Ishikawa (cell line): Measurements from ENCODE around the gene TRIM33.

ENCODE experiments used
- CEBPB ChIP-seq: IDR thresholded peaks from 2 replicates; pipeline ENCODE4 v1.6.1; 2012
- CREB1 ChIP-seq: IDR thresholded peaks from 2 replicates; pipeline ENCODE4 v1.6.1; 2012; ENCODE audit warnings: low read depth
- EGR1 ChIP-seq: IDR thresholded peaks from 2 replicates; pipeline ENCODE4 v1.6.1; 2012
- EP300 ChIP-seq: IDR thresholded peaks from 2 replicates; pipeline ENCODE4 v1.6.1; 2012; ENCODE audit warnings: borderline replicate concordance
- FOXM1 ChIP-seq: IDR thresholded peaks from 2 replicates; pipeline ENCODE4 v1.6.1; 2012; ENCODE audit warnings: low read depth, borderline replicate concordance
- MAX ChIP-seq: IDR thresholded peaks from 2 replicates; pipeline ENCODE4 v1.6.1; 2012
- NFIC ChIP-seq: IDR thresholded peaks from 2 replicates; pipeline ENCODE4 v1.6.1; 2012
- RAD21 ChIP-seq: IDR thresholded peaks from 2 replicates; pipeline ENCODE4 v1.6.1; 2012; ENCODE audit warnings: low read depth
- REST ChIP-seq: IDR thresholded peaks from 2 replicates; pipeline ENCODE4 v1.6.1; 2012; ENCODE audit warnings: low read depth, mild to moderate bottlenecking
- TAF1 ChIP-seq: IDR thresholded peaks from 2 replicates; pipeline ENCODE4 v1.6.1; 2012; ENCODE audit warnings: low read depth, mild to moderate bottlenecking
- TCF12 ChIP-seq: IDR thresholded peaks from 2 replicates; pipeline ENCODE4 v1.6.1; 2012; ENCODE audit warnings: low read depth
- TEAD4 ChIP-seq: IDR thresholded peaks from 2 replicates; pipeline ENCODE4 v1.6.1; 2012
- YY1 ChIP-seq: IDR thresholded peaks from 2 replicates; pipeline ENCODE4 v1.6.1; 2012; ENCODE audit warnings: low read depth
- ZBTB7A ChIP-seq: IDR thresholded peaks from 2 replicates; pipeline ENCODE4 v1.6.1; 2012; ENCODE audit warnings: low read depth
- TF ChIP-seq, protein P1 (sequence below): IDR thresholded peaks from 2 replicates; pipeline ENCODE4 v1.6.1; 2012

TRIM33 gene

DNA sequence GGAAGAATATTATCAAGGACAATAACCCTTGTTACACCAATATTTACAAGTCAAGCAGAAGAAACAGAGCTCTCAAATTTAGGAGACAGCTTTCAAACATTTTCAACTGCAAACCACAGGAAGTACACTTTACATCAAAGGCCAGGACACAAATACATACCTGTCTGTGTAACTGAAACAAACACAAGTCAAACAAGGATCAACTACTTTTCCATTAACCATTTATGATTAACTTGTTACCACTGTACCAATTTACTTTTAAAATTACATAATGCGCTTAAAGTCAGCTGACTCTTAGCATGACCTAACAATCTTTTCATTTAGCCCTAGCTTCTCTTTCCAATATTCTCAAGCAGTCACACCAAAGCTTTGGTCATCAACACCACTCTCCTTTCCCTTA lies 43.5 kb downstream of the TRIM33 start:
- TF ChIP-seq CREB1 (no peak), ZBTB7A (no peak), RAD21 (no peak), EGR1 (no peak), TEAD4 (no peak), NFIC (no peak), YY1 (no peak)
- TF ChIP-seq, protein P1, sequence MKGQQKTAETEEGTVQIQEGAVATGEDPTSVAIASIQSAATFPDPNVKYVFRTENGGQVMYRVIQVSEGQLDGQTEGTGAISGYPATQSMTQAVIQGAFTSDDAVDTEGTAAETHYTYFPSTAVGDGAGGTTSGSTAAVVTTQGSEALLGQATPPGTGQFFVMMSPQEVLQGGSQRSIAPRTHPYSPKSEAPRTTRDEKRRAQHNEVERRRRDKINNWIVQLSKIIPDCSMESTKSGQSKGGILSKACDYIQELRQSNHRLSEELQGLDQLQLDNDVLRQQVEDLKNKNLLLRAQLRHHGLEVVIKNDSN = no peak

- TF ChIP-seq ZBTB7A (no peak), NFIC (no peak), FOXM1 (no peak), TAF1 (no peak), CREB1 (no peak), TCF12 (no peak), YY1 (no peak), TEAD4 (no peak), EP300 (no peak), MAX (no peak), RAD21 (no peak), CEBPB (no peak), REST (no peak)
- TF ChIP-seq, protein P1 = no peak
Observed at GRCh38 chr1:114466334-114467014, 44.5 kb downstream of the TRIM33 start.

- TF ChIP-seq TCF12 (no peak), YY1 (no peak), TAF1 (no peak), REST (no peak), CREB1 (no peak), EP300 (no peak), TEAD4 (no peak), RAD21 (no peak), CEBPB (no peak), FOXM1 (no peak), MAX (no peak), ZBTB7A (no peak), EGR1 (no peak), NFIC (no peak)
- TF ChIP-seq, protein P1 = no peak
Observed at GRCh38 chr1:114462963-114463362, 48.0 kb downstream of the TRIM33 start.

DNA sequence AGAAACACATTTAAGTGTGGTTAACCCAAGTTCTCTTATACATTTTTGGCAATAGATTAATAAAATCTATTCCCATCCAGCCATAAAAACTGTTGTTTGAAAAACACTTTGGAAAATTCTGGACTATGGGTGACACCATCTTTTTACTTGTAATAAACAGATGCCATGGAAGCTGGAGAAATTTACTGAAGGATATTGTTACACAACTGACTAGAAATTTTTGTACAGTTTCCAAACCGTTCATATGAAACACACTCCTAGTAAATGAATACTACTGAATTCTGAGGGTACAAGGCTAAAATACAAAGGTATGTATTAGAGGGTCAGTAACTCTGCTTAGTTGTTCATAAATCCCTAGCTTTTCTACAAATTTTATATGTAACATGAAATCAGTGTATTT lies 48.7 kb downstream of the TRIM33 start:
- TF ChIP-seq TEAD4 (no peak), MAX (no peak), RAD21 (no peak), EP300 (no peak), CREB1 (no peak), CEBPB (no peak), TCF12 (no peak), FOXM1 (no peak), REST (no peak), NFIC (no peak), EGR1 (no peak), TAF1 (no peak), YY1 (no peak), ZBTB7A (no peak)
- TF ChIP-seq, protein P1 = no peak
